H7 (cell line): ENCODE measurements around the gene UNC5B. TPM values are rescaled to one million over a fixed set of nuclear protein-coding genes. Genes with fewer than 3 reads are reported as not detected.

Source experiments
- DNase-seq: peaks from one replicate; pipeline ENCODE4 v3.0.0; 2012
- H3K27me3 ChIP-seq: 2 replicates; pipeline ENCODE4 v1.6.0; 2011; ENCODE audit warnings: mild to moderate bottlenecking, low read length; ENCODE audit not compliant: control insufficient read depth, insufficient read depth
- H3K36me3 ChIP-seq: replicated peaks from 2 replicates; pipeline ENCODE4 v1.5.1; 2011; ENCODE audit warnings: low read length; ENCODE audit not compliant: control insufficient read depth, insufficient read depth
- H3K4me3 ChIP-seq: 2 replicates; pipeline ENCODE4 v1.5.1; 2011; ENCODE audit warnings: low read depth, mild to moderate bottlenecking, control low read depth, low read length, moderate library complexity; ENCODE audit not compliant: insufficient read depth
- total RNA-seq: library from RNA; depleted of rRNA; stranded (reverse); fragments of >200 nt; shearing (Covaris generic); gene quantifications from 2 replicates; pipeline ENCODE4 v1.2.3, GENCODE V29; 2014; rRNA removed

The UNC5B gene
- total RNA-seq, 1 experiment from 2014 or later: 34.7 TPM

- H3K36me3 ChIP-seq: peaks cover 2% of the 10 kb centered on the region
- DNase-seq: peak; percentile 86
- H3K27me3 ChIP-seq: no peaks in the 10 kb centered on the region
- no peak overlapping the region for H3K4me3 ChIP-seq
These were observed 132.0 kb downstream of the UNC5B start for GRCh38 chr10:71344154-71344925.

GRCh38 chr10:71344993-71345480 is 132.7 kb downstream of the UNC5B start:
- DNase-seq: no peak
- Histone ChIP-seq H3K27me3 (no peaks in the 10 kb centered on the region), H3K4me3 (no peak overlapping the region), H3K36me3 (no peaks in the 10 kb centered on the region; the same call in 1 of the 2 replicates)

- no peak for DNase-seq
- H3K4me3 ChIP-seq: no peak overlapping the region
- H3K36me3 ChIP-seq: no peaks in the 10 kb centered on the region; the same call in 1 of the 2 replicates
- H3K27me3 ChIP-seq: no peaks in the 10 kb centered on the region
These were observed 133.3 kb downstream of the UNC5B start for GRCh38 chr10:71345694-71346093.

GRCh38 chr10:71346731-71347130 is 134.4 kb downstream of the UNC5B start:
- Histone ChIP-seq H3K27me3 (no peaks in the 10 kb centered on the region), H3K4me3 (no peak overlapping the region), H3K36me3 (no peaks in the 10 kb centered on the region; the same call in 1 of the 2 replicates)
- DNase-seq: no peak

- Histone ChIP-seq H3K27me3 (no peaks in the 10 kb centered on the region), H3K4me3 (no peak overlapping the region), H3K36me3 (no peaks in the 10 kb centered on the region; the same call in 1 of the 2 replicates)
- no peak for DNase-seq
These were observed 135.4 kb downstream of the UNC5B start for GRCh38 chr10:71347587-71348395.

GRCh38 chr10:71348850-71349249 is 136.5 kb downstream of the UNC5B start:
- H3K36me3 ChIP-seq: no peaks in the 10 kb centered on the region; the same call in 1 of the 2 replicates
- H3K27me3 ChIP-seq: no peaks in the 10 kb centered on the region
- DNase-seq: no peak
- no peak overlapping the region for H3K4me3 ChIP-seq

- DNase-seq: no peak
- H3K36me3 ChIP-seq: no peaks in the 10 kb centered on the region; the same call in 1 of the 2 replicates
- no peak overlapping the region for H3K4me3 ChIP-seq
- no peaks in the 10 kb centered on the region for H3K27me3 ChIP-seq
These were observed 137.0 kb downstream of the UNC5B start for GRCh38 chr10:71349406-71349805.

GRCh38 chr10:71351087-71351486 is 138.7 kb downstream of the UNC5B start:
- no peak for DNase-seq
- no peaks in the 10 kb centered on the region for H3K27me3 ChIP-seq
- H3K36me3 ChIP-seq: no peaks in the 10 kb centered on the region; the same call in none of the 2 replicates
- H3K4me3 ChIP-seq: no peak overlapping the region

GRCh38 chr10:71351628-71352319 is 139.4 kb downstream of the UNC5B start:
- Histone ChIP-seq H3K36me3 (no peaks in the 10 kb centered on the region; the same call in none of the 2 replicates), H3K4me3 (no peak overlapping the region), H3K27me3 (no peaks in the 10 kb centered on the region)
- no peak for DNase-seq

Other genes with a start within 250 kb of the UNC5B start
- 5.2 and 6.9 TPM in 2 replicates for gene SLC29A3, start 106.7 kb downstream of the UNC5B start, total RNA-seq
- 4.5 and 4.7 TPM in 2 replicates for gene CDH23, start 184.3 kb downstream of the UNC5B start, total RNA-seq